Choroid plexus epithelial cell (primary cell): ENCODE measurements around the gene MAN1A2.
A peak's percentile ranks its signal among the peaks of the same experiment; 100 is the strongest.

Experiments
- DNase-seq: peaks from one replicate; pipeline ENCODE4 v3.0.0-alpha.2; 2010; ENCODE audit warnings: low read depth
- H3K4me3 ChIP-seq: 2 replicates; pipeline ENCODE4 v1.5.1; 2011; ENCODE audit warnings: low read depth, mild to moderate bottlenecking, control low read depth, low read length, moderate library complexity
- TF ChIP-seq, protein P1 (sequence below): conservative IDR thresholded peaks from 2 replicates; pipeline ENCODE4 v1.5.1; 2011; ENCODE audit warnings: low read depth, mild to moderate bottlenecking, control low read depth, inconsistent platforms, low read length, moderate library complexity

The MAN1A2 gene

DNA sequence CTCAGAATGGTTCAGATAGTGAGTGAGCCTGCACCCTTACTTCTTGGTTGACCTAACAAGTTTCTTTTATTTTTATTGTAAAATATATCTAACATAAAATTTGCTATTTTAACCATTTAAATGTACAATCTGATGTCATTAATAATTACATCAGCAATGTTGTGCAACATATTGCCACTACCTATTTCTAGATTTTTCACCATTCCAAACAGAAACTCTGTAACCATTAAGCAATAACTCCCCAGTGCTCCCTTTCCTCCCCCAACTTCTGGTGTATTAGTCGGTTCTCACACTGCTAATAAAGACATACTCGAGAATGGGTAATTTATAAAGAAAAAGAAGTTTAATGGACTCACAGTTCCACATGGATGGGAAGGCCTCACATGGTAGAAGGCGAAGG, 162.4 kb downstream of the MAN1A2 start:
- H3K4me3 ChIP-seq: no peak overlapping the region
- TF ChIP-seq, protein P1, sequence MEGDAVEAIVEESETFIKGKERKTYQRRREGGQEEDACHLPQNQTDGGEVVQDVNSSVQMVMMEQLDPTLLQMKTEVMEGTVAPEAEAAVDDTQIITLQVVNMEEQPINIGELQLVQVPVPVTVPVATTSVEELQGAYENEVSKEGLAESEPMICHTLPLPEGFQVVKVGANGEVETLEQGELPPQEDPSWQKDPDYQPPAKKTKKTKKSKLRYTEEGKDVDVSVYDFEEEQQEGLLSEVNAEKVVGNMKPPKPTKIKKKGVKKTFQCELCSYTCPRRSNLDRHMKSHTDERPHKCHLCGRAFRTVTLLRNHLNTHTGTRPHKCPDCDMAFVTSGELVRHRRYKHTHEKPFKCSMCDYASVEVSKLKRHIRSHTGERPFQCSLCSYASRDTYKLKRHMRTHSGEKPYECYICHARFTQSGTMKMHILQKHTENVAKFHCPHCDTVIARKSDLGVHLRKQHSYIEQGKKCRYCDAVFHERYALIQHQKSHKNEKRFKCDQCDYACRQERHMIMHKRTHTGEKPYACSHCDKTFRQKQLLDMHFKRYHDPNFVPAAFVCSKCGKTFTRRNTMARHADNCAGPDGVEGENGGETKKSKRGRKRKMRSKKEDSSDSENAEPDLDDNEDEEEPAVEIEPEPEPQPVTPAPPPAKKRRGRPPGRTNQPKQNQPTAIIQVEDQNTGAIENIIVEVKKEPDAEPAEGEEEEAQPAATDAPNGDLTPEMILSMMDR: no peak

DNA sequence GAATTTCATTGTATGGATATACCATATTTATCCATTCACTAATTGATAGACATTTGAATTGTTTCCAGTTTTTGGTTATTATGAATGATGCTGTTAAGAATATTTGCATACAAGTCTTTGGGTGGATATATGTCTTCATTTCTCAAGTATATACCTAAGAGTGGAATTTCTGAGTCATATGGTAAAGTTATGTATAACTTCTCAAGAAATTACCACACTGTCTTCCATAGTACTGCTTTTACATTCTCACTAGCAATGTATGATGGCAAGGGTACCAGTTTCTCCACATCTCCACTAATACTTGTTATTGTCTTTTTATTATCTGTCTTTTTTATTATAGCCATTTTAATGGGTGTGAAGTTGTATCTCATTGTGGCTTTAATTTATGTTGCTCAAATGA, 164.0 kb downstream of the MAN1A2 start:
- TF ChIP-seq, protein P1: no peak
- no peak overlapping the region for H3K4me3 ChIP-seq
- no peak for DNase-seq

More for the DNA sequence above, 162.4 kb downstream of the MAN1A2 start:
- DNase-seq: no peak

DNA sequence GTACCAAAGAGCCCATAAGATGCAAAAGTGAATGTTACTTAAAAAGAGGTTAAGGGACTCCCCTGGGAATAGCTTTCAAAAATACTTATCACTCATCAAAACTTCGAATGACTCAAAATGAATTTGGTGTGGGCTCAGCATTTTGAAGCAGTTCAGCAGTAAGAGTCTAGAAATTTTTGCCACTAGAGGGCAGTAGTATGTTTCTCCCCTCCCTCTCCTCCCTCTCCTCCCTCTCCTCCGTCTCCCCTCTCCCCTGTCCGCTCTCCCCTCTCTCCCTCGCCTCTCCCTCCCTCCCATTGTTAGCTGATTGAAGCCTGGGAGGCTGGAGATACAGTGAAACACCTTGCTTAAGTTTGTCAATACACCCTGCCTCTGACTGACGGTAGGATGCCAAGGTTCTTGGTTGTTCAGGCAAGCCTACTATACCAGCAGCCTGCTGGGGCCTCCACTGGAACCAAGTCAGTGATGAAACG, 167.8 kb downstream of the MAN1A2 start:
- peak; percentile 83 for DNase-seq
- no peak overlapping the region for H3K4me3 ChIP-seq
- TF ChIP-seq, protein P1: peak; percentile 78

DNA sequence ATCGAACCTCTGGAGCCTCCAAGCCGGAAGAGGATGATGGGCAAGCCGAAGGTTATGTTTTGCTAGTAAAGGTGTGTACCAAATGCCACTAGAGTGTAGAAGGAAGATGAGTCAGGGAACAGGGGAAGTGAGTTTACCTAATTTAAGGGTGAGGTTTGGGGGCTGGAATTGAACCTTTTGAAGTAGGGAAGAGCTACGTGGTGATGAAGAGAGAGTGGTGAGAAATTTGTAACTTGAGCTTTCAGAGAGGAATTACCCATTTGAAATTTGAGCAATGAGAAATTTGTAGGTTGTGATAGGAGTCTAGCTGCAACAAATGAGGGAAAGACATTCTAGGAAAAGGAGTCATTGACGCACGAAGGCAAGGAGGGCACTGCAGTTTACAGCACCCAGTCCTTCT, 168.6 kb downstream of the MAN1A2 start:
- TF ChIP-seq, protein P1: no peak
- H3K4me3 ChIP-seq: no peak overlapping the region
- DNase-seq: no peak

DNA sequence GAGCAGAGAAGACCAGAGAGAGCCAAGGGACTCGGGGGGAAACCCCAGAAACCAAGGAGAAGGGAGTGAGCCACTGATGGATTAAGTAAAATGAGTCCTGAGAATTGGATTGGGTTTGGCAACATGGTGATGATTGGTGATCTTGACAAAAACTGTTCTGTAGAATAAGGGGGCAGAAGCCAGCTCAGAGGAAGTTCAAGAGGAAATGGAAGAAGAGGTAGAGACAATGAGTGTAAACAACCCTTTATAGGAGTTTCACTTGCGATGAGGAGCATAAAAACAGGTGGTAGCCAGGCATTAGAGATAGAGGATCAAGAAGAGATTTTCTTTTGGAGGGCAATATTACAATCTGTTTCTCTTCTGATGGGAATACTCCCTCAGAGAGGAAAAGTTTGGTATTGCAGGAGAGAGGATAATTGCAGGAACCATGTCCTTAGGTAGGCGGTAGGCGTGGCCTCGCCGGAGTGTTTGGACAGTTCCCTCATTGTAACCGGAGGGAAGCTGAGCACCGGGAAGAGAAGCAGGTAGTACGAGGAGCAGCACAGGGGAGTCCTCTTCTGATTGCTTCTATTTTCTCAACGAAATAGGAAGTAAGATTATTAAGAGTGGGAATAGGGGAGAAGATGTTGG, 170.2 kb downstream of the MAN1A2 start:
- TF ChIP-seq, protein P1: no peak
- H3K4me3 ChIP-seq: no peak overlapping the region
- DNase-seq: no peak

DNA sequence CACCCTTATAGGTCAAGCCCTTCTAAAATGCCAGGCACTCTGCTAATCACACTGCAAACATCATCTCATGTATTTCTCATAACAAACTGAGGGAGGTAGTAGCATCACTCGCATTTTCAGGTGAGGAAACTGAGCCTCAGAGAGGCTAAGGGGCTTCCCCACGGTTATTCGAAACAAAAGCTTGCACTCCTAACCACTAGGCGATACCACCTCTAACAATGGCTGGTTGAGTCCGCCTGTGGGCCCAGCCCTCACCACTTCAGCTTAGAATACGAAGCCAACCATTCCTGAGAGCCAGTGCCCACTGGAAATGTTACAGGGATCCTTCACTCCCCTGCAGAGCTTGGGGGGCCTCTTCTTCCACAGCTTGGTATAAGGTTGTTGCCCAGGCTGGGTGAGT, 173.3 kb downstream of the MAN1A2 start:
- DNase-seq: no peak
- no peak overlapping the region for H3K4me3 ChIP-seq
- TF ChIP-seq, protein P1: no peak

DNA sequence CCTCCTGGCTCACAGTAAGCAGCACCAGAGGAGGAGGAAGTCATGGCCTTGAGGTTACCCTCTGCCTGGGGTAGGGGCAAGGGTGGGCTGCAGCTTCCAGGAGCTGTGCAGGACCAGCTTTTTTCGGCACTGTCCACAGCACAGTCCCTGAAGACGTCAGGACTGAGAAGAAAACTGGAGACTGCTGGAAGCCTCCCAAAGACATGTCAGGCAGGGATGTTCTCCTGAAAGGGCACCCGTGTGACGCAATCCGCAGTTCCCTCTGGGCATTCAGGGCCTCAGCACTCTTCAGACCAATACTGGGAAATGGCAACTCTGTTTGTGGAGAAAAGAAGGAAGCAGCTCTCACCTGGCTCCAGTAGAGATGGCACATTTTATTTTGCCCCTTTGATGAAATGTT, 173.8 kb downstream of the MAN1A2 start:
- DNase-seq: no peak
- TF ChIP-seq, protein P1: no peak
- H3K4me3 ChIP-seq: no peak overlapping the region
